ENCODE measurements around the gene SLC22A23.

DNA sequence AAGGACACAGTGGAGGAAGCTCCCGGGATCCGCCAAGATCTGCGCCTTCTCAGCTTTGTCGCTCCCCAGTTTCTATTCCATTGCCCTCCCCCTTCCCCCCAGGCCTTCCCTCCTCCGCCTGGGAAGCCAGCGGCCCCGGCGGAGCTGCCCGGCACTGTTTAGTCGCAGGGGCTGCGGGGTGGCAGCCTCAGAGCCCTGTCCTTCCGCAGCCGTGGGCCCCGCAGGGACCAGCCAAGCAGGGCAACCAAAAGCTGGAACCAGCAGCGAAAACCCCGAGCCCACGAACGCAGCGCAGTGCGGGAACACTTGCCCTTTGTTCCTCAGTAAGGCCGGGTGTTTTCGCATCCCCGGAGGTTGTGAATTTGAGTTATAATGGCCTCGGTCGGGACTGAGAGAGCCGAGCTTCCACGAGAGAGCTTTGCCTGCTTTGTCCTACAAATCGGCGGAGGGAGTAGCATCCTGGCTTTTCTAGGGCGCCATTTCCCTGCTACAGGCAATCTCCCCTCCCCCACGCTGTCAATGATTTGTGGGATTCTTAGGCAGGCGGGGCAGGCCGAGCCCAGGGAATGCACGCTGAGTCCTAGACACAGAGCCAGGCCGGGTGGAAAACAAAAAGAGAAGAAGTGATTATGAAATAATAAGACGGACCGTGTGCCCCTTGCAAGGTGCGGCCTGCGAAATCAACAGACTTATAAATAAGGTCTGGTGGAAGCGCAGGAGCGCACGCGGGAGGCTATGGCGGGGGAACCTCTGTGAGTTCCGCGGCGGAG lies 225.4 kb downstream of the SLC22A23 start:
- TF ChIP-seq, protein P1, sequence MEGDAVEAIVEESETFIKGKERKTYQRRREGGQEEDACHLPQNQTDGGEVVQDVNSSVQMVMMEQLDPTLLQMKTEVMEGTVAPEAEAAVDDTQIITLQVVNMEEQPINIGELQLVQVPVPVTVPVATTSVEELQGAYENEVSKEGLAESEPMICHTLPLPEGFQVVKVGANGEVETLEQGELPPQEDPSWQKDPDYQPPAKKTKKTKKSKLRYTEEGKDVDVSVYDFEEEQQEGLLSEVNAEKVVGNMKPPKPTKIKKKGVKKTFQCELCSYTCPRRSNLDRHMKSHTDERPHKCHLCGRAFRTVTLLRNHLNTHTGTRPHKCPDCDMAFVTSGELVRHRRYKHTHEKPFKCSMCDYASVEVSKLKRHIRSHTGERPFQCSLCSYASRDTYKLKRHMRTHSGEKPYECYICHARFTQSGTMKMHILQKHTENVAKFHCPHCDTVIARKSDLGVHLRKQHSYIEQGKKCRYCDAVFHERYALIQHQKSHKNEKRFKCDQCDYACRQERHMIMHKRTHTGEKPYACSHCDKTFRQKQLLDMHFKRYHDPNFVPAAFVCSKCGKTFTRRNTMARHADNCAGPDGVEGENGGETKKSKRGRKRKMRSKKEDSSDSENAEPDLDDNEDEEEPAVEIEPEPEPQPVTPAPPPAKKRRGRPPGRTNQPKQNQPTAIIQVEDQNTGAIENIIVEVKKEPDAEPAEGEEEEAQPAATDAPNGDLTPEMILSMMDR (IDR thresholded peaks at IDR 0.05), result no peak
- TF ChIP-seq POLR2A (IDR thresholded peaks at IDR 0.05), result peak in 1 of 2 donors; percentile 43

Measured in sigmoid colon (tissue), 3 donors.